ENCODE measurements around the gene MPP3. TPM values are rescaled to one million over a fixed set of nuclear protein-coding genes. Genes with fewer than 3 reads are reported as not detected.

Gene MPP3
- total RNA-seq, 4 donors from 2014 or later = 6.8 to 10.7 (median 7.5) TPM

GRCh38 chr17:43849116-43849515, 16.2 kb upstream of the MPP3 start:
- in situ Hi-C loops (cut with MboI; ENCODE audit: low pct_ligation_motif_present in 1 of 4, low pct_unique_long_range_greater_than_20kb in 1 of 4, low sequenced_read_pairs in 3 of 4) = no loop called here
- H3K9me3 ChIP-seq = no peaks in the 10 kb centered on the region
- no peak for DNase-seq
- peaks cover 6% of the 10 kb centered on the region for H3K27me3 ChIP-seq
- TF ChIP-seq EP300 (IDR thresholded peaks at IDR 0.05; ENCODE audit: low read depth) (no peak), CTCF (IDR thresholded peaks at IDR 0.05) (no peak), POLR2AphosphoS5 (IDR thresholded peaks at IDR 0.05) (no peak), POLR2A (IDR thresholded peaks at IDR 0.05) (no peak)
- 80 to 85% methylated on average over 2 to 6 of the region's 8 CpGs for WGBS, 2 donors (ENCODE audit: low coverage in 1 of 2)
- intact Hi-C loops (cut with DNase I; ENCODE audit: low total_unique reads) = loop anchor here (10.0 kb wide), 1 partner anchor 154 kb away; no protein-coding TSS in a partner anchor
- H3K4me1 ChIP-seq = peaks cover 0 to 7% (median 0%) of the 10 kb centered on the region in 4 donors
- H3K4me3 ChIP-seq = no peak overlapping the region
- H3K36me3 ChIP-seq = no peaks in the 10 kb centered on the region
- no peak overlapping the region for H3K27ac ChIP-seq

GRCh38 chr17:43848601-43849000, 15.7 kb upstream of the MPP3 start:
- peaks cover 6% of the 10 kb centered on the region for H3K27me3 ChIP-seq
- no peak for DNase-seq
- TF ChIP-seq POLR2AphosphoS5 (IDR thresholded peaks at IDR 0.05) (no peak), EP300 (IDR thresholded peaks at IDR 0.05; ENCODE audit: low read depth) (no peak), CTCF (IDR thresholded peaks at IDR 0.05) (no peak), POLR2A (IDR thresholded peaks at IDR 0.05) (no peak)
- H3K4me3 ChIP-seq = no peak overlapping the region
- intact Hi-C loops (cut with DNase I; ENCODE audit: low total_unique reads) = loop anchor here (10.0 kb wide), 1 partner anchor 154 kb away; no protein-coding TSS in a partner anchor
- in situ Hi-C loops (cut with MboI; ENCODE audit: low pct_ligation_motif_present in 1 of 4, low pct_unique_long_range_greater_than_20kb in 1 of 4, low sequenced_read_pairs in 3 of 4) = no loop called here
- peaks cover 0 to 7% (median 0%) of the 10 kb centered on the region in 4 donors for H3K4me1 ChIP-seq
- no peak overlapping the region for H3K27ac ChIP-seq
- H3K9me3 ChIP-seq = no peaks in the 10 kb centered on the region
- 79 to 82% methylated on average over 5 to 10 of the region's 10 CpGs for WGBS, 2 donors (ENCODE audit: low coverage in 1 of 2)
- H3K36me3 ChIP-seq = no peaks in the 10 kb centered on the region

- no peak for DNase-seq
- Histone ChIP-seq H3K4me3 (no peak within 1 kb of the TSS), H3K9me3 (no peaks in the 10 kb centered on the region), H3K27me3 (peaks cover 6% of the 10 kb centered on the region), H3K36me3 (no peaks in the 10 kb centered on the region), H3K4me1 (peaks cover 0 to 7% (median 0%) of the 10 kb centered on the region in 4 donors), H3K27ac (no peak within 1 kb of the TSS)
- TF ChIP-seq EP300 (IDR thresholded peaks at IDR 0.05; ENCODE audit: low read depth) = no peak
- no peak for TF ChIP-seq POLR2AphosphoS5 (IDR thresholded peaks at IDR 0.05)
- TF ChIP-seq POLR2A (IDR thresholded peaks at IDR 0.05) = no peak
- TF ChIP-seq CTCF (IDR thresholded peaks at IDR 0.05) = no peak
- 31% methylated on average over 17 of the region's 17 CpGs; no CpG with 5 or more reads in 1 of the 2 donors for WGBS, 2 donors (ENCODE audit: low coverage in 1 of 2)
- in situ Hi-C loops (cut with MboI; ENCODE audit: low pct_ligation_motif_present in 1 of 4, low pct_unique_long_range_greater_than_20kb in 1 of 4, low sequenced_read_pairs in 3 of 4) = no loop called here
- intact Hi-C loops (cut with DNase I; ENCODE audit: low total_unique reads) = loop anchor here (10.0 kb wide), 1 partner anchor 152 kb away; no protein-coding TSS in a partner anchor
Observed at GRCh38 chr17:43846963-43847371, 14.0 kb upstream of the MPP3 start, which contains the start of gene CD300LG. Gene CD300LG, plus strand, starts transcription at chr17:43847176. Its CDS starts 41 bp downstream, at chr17:43847217.

GRCh38 chr17:43846221-43846712, 13.3 kb upstream of the MPP3 start:
- H3K36me3 ChIP-seq = no peaks in the 10 kb centered on the region
- peak; percentile 87 for DNase-seq
- peaks cover 6% of the 10 kb centered on the region for H3K27me3 ChIP-seq
- intact Hi-C loops (cut with DNase I; ENCODE audit: low total_unique reads) = loop anchor here (10.0 kb wide), 1 partner anchor 151 kb away; no protein-coding TSS in a partner anchor
- no peak overlapping the region for H3K4me3 ChIP-seq
- in situ Hi-C loops (cut with MboI; ENCODE audit: low pct_ligation_motif_present in 1 of 4, low pct_unique_long_range_greater_than_20kb in 1 of 4, low sequenced_read_pairs in 3 of 4) = no loop called here
- H3K4me1 ChIP-seq = peaks cover 0 to 7% (median 0%) of the 10 kb centered on the region in 4 donors
- no peak overlapping the region for H3K27ac ChIP-seq
- TF ChIP-seq EP300 (IDR thresholded peaks at IDR 0.05; ENCODE audit: low read depth) (no peak), CTCF (IDR thresholded peaks at IDR 0.05) (peak; percentile 95 to 99 (median 98))
- WGBS, 2 donors (ENCODE audit: low coverage in 1 of 2) = 5 to 9% methylated on average over 9 to 13 of the region's 13 CpGs
- H3K9me3 ChIP-seq = no peaks in the 10 kb centered on the region
